Omental fat pad (tissue), 4 donors: ENCODE results near the gene ART3. TPM values are rescaled to one million over a fixed set of nuclear protein-coding genes. Genes with fewer than 3 reads are reported as not detected.

Experiments
- ATAC-seq: fragments of 150-250 bp; one replicate; pipeline ENCODE4 v1.9.1; 2016; ENCODE audit warnings: mild to moderate bottlenecking, moderate library complexity; ENCODE audit not compliant: low FRiP score
- DNase-seq: peaks from one replicate; pipeline ENCODE4 v3.0.0-alpha.2; 2019; ENCODE audit warnings: low spot score
- CTCF ChIP-seq, 3 donors: fragments of 450-650 bp; IDR thresholded peaks; one replicate each; pipeline ENCODE4 v1.5.1; 2016 to 2017; ENCODE audit warnings: antibody characterized with exemption in 3 of 3, mild to moderate bottlenecking in 3 of 3, moderate library complexity in 2 of 3
- total RNA-seq, 4 donors: library from RNA; depleted of rRNA; stranded (reverse); fragments of >200 nt; gene quantifications; one replicate each; pipeline ENCODE4 v1.1.0, GENCODE V29; 2016

The ART3 gene
- total RNA-seq, 4 donors from 2014 or later = 1.7 TPM; not detected in 3

GRCh38 chr4:76091052-76091451 is 16.5 kb downstream of the ART3 start:
- TF ChIP-seq CTCF (IDR thresholded peaks at IDR 0.05) = no peak
- ATAC-seq = no peak
- no peak for DNase-seq

DNA sequence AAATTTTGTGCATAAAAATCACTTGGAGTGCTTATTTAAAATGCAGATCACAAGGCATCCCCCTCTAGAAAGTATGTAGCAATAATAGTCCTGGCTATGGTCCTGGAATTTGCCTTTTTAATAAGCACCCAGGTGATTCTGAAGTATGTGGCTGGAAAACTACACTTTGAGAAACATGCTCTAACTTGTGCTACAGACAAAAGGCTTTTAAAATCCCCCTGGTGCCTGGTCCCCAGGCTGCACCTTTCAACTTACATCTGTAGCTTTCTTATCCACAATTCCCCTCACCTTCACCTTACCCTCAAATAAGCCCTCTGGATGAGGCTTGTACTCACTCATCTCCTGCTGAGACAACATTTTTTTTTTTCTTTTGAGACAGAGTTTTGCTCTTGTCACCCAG is 21.1 kb downstream of the ART3 start:
- TF ChIP-seq CTCF (IDR thresholded peaks at IDR 0.05) = no peak
- no peak for DNase-seq
- ATAC-seq = no peak

DNA sequence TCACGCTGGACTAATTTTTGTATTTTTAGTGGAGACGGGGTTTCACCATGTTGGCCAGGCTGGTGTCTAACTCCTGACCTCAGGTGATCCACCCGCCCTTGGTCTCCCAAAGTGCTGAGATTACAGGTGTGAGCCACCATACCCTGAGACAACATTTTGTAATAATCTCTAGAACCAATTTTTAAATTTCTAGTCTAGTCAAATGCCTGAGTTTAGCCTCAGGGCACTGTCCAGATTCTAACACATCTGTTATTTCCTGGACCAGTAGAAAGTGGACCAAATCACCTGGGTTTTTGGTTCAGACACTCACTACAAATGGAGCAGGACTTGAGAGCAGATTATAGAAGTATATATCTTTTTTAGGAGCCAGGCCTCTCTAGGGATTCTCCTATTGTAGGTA is 21.6 kb downstream of the ART3 start:
- no peak for DNase-seq
- no peak for TF ChIP-seq CTCF (IDR thresholded peaks at IDR 0.05)
- ATAC-seq = no peak

DNA sequence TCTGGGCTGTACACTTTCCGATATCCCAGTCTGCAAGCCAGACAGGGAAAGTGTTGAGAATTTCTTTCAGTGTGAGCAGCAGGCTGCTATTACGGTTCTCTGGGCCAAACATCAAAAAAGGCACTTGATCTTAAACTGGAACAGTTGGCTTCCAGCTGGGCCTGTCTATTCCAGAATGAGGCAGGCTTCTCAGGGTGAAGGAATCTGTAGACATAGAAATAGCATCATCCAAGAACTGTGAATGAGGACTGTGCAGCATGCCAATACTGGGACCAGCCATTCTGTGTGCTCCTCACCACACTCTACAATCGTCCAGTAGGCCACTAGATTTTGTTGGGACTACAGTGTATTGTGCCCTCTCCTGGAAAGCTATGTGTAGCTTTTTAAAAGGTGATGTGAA is 31.1 kb downstream of the ART3 start:
- TF ChIP-seq CTCF (IDR thresholded peaks at IDR 0.05) = no peak
- DNase-seq (no peak), ATAC-seq (no peak)

DNA sequence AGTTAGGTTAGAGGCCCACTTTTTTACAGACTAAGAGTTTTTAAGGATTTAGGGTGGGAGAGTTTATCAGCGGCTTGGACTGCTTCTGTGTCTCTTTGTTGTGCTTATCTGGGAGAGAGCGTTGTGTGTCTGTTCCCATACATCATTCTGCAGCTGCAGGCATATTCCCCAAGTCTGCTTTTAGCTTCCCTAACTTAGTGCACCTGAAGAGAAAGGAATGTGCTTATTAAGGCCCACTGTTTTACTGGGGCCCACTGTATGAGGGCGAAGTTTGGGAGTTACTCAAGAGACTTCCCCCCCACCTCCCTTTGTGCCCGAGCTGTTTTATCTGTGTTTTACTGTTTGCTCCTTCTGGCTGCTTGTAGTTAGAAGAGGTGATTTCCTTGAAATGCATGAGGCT is 31.9 kb downstream of the ART3 start:
- no peak for TF ChIP-seq CTCF (IDR thresholded peaks at IDR 0.05)
- DNase-seq (no peak), ATAC-seq (no peak)

DNA sequence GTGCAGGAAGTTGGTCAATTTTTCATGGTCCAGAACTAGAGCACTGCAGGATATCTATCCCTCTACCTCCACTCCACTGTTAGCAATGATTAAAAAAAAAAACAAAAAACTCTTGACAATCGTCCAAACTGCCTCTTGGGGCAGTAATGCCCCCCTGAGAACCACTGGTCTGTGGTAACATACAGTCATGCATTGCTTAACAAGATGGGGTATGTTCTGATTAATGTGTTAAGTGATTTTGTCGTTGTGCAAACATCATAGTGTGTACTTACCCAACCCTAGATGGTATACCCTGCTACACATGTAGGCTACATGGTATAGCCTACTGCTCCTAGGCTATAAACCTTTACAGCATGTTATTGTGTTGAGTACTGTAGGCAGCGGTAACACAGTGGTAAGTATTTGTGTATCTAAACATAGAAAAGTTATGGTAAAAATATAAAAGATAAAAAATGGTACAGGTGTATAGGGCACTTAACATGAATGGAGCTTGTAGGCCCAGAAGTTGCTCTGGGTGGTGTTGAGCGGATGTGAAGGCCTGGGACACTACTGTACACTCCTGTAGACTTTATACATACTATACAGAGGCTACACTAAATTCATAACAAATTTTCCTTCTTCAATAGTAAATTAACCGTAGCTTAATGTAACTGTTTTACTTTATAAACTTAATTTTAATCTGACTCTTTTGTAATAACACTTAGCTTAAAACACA is 34.1 kb downstream of the ART3 start:
- no peak for DNase-seq
- no peak for ATAC-seq
- TF ChIP-seq CTCF (IDR thresholded peaks at IDR 0.05) = no peak

DNA sequence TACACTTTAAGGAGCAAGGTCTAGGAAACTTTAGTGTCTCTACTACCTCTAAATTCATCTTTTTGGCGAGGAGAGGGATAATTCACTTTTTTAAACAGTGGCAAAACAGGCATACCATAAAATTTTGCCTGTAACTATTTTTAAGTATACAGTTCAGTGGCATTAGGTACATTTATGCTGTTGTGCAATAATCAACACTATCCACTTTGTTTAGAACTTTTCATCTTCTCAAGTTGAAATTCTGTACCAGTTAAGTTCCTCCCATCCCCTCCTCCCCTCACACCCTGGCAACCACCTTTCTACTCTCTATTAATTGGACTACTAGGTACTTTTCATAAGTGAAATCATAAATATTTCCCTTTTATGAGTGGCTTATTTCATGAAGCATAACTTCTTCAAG is 42.3 kb downstream of the ART3 start:
- TF ChIP-seq CTCF (IDR thresholded peaks at IDR 0.05) = no peak
- DNase-seq (no peak), ATAC-seq (no peak)
